Brain microvascular endothelial cell (primary cell): ENCODE data around the gene DUSP14.

ENCODE experiments used
- DNase-seq: peaks from one replicate; pipeline ENCODE4 v3.0.0-alpha.2; 2020
- H3K27ac ChIP-seq: fragments of 250-450 bp; sonication (Bioruptor Pico); 2 replicates; pipeline ENCODE4 v1.5.1; 2020; ENCODE audit warnings: mild to moderate bottlenecking, moderate library complexity
- H3K27me3 ChIP-seq: fragments of 250-450 bp; sonication (Bioruptor Pico); replicated peaks from 2 replicates; pipeline ENCODE4 v1.5.1; 2020; ENCODE audit warnings: mild to moderate bottlenecking
- H3K36me3 ChIP-seq: fragments of 250-450 bp; sonication (Bioruptor Pico); replicated peaks from 2 replicates; pipeline ENCODE4 v1.5.1; 2020; ENCODE audit warnings: mild to moderate bottlenecking
- H3K4me3 ChIP-seq: 2 replicates; pipeline ENCODE4 v1.5.1; 2011; ENCODE audit warnings: low read depth, mild to moderate bottlenecking, control low read depth, low read length, moderate library complexity
- CTCF ChIP-seq: IDR thresholded peaks from 2 replicates; pipeline ENCODE4 v1.5.1; 2011; ENCODE audit warnings: low read depth, mild to moderate bottlenecking, moderate library complexity, low read length, control low read depth, inconsistent platforms; ENCODE audit errors: missing control alignments
- in situ Hi-C: cut with HindIII; loops from 2 replicates; pipeline ENCODE4 v1.10.0; 2017; ENCODE audit warnings: low sequenced_read_pairs, low pct_ligation_motif_present

Gene DUSP14

GRCh38 chr17:37458805-37459204, 30.9 kb upstream of the DUSP14 start:
- in situ Hi-C loops: no loop called here
- Histone ChIP-seq H3K27ac (peak overlapping the region; percentile 47), H3K27me3 (no peaks in the 10 kb centered on the region), H3K4me3 (no peak overlapping the region), H3K36me3 (no peaks in the 10 kb centered on the region)
- no peak for TF ChIP-seq CTCF
- peak; percentile 79 for DNase-seq

GRCh38 chr17:37461668-37462067, 28.0 kb upstream of the DUSP14 start:
- Histone ChIP-seq H3K27me3 (no peaks in the 10 kb centered on the region), H3K36me3 (peaks cover 9% of the 10 kb centered on the region), H3K4me3 (no peak overlapping the region), H3K27ac (no peak overlapping the region)
- TF ChIP-seq CTCF: no peak
- DNase-seq: no peak
- in situ Hi-C loops: no loop called here

GRCh38 chr17:37462492-37462891, 27.2 kb upstream of the DUSP14 start:
- no peak for DNase-seq
- Histone ChIP-seq H3K4me3 (no peak overlapping the region), H3K27ac (no peak overlapping the region), H3K27me3 (no peaks in the 10 kb centered on the region), H3K36me3 (peaks cover 11% of the 10 kb centered on the region)
- in situ Hi-C loops: no loop called here
- TF ChIP-seq CTCF: no peak

GRCh38 chr17:37463039-37463438, 26.7 kb upstream of the DUSP14 start:
- TF ChIP-seq CTCF: no peak
- in situ Hi-C loops: no loop called here
- H3K36me3 ChIP-seq: peaks cover 11% of the 10 kb centered on the region
- no peaks in the 10 kb centered on the region for H3K27me3 ChIP-seq
- no peak overlapping the region for H3K4me3 ChIP-seq
- DNase-seq: no peak
- H3K27ac ChIP-seq: no peak overlapping the region

- Histone ChIP-seq H3K27ac (peak overlapping the region; percentile 49), H3K27me3 (no peaks in the 10 kb centered on the region), H3K4me3 (no peak overlapping the region), H3K36me3 (peaks cover 11% of the 10 kb centered on the region)
- DNase-seq: peak; percentile 78
- no peak for TF ChIP-seq CTCF
- in situ Hi-C loops: no loop called here
Observed at GRCh38 chr17:37465069-37465616, 24.5 kb upstream of the DUSP14 start.

- no peak for DNase-seq
- Histone ChIP-seq H3K27me3 (no peaks in the 10 kb centered on the region), H3K4me3 (no peak overlapping the region), H3K36me3 (peaks cover 21% of the 10 kb centered on the region), H3K27ac (no peak overlapping the region)
- in situ Hi-C loops: no loop called here
- no peak for TF ChIP-seq CTCF
Observed at GRCh38 chr17:37466471-37466870, 23.2 kb upstream of the DUSP14 start.
